ENCODE data around the gene UBXN1.
"Not testable (repeated sequence)": the region's sequence is repeated elsewhere in the genome, so short reads cannot be mapped to it uniquely, and the experiment has no call there.

The UBXN1 gene

GRCh38 chr11:62677156-62677555, 1.7 kb downstream of the UBXN1 start:
- no peak for FAIRE-seq

DNA sequence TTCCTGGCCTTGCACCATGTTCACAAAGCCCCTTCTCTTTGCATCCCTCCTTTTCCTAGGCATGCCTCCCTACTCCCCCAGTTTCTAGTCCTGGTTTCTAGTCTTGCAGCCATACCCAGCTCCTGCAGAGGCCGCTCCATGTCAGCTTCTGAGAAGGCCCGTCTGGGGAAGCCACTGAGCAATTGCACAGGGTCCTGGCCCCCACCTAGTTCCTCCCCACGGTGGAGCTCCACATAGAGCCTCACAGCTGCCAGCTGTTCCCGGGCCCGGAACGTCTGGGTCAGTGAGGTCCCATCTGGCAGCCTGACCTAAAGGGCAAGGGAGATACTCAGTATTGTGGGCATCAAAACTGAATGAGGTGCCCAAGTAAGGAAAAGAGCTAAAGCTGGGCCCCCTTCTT, 2.2 kb downstream of the UBXN1 start:
- DNase-seq (ENCODE audit: extremely low spot score, insufficient read length, low read depth) (no peak), FAIRE-seq (no peak)

More at GRCh38 chr11:62677156-62677555, 1.7 kb downstream of the UBXN1 start:
- DNase-seq (ENCODE audit: extremely low spot score, insufficient read length, low read depth) = no peak

GRCh38 chr11:62675415-62675814, 3.5 kb downstream of the UBXN1 start:
- not testable (repeated sequence) for FAIRE-seq

DNA sequence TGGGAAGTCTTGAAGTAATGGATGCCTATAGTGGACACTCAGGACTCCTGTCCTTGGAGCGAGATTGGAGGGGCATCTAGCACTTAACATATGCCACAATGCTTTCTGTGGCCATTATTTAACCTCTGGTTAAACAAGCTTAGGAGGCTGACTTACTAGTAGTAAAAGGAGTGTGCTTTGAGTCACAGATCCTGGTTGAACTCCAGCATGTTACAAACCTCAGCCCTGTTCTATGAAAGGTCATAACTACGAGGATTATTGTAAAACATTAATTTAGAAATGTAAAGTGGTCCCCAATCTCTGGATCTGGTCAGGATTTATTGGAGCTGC, 5.7 kb downstream of the UBXN1 start:
- FAIRE-seq (no peak), DNase-seq (ENCODE audit: extremely low spot score, insufficient read length, low read depth) (no peak)

More at GRCh38 chr11:62675415-62675814, 3.5 kb downstream of the UBXN1 start:
- not testable (repeated sequence) for DNase-seq (ENCODE audit: extremely low spot score, insufficient read length, low read depth)

- no peak for FAIRE-seq
- DNase-seq (ENCODE audit: extremely low spot score, insufficient read length, low read depth) = peak; percentile 69
Observed at GRCh38 chr11:62671608-62672389, 7.1 kb downstream of the UBXN1 start, which contains the start of the genes LBHD1 and UQCC3. Gene LBHD1 (minus strand): TSS chr11:62672267. CDS start chr11:62670031, 2,236 bp downstream. Gene UQCC3 (plus strand): TSS chr11:62671673. CDS start chr11:62671746, 73 bp downstream.

- DNase-seq (ENCODE audit: extremely low spot score, insufficient read length, low read depth) (no peak), FAIRE-seq (no peak)
Observed at GRCh38 chr11:62671236-62671607, 7.7 kb downstream of the UBXN1 start.

- FAIRE-seq = no peak
- DNase-seq (ENCODE audit: extremely low spot score, insufficient read length, low read depth) = no peak
Observed at GRCh38 chr11:62669420-62670161, 9.3 kb downstream of the UBXN1 start.

GRCh38 chr11:62667460-62667859, 11.4 kb downstream of the UBXN1 start:
- FAIRE-seq (no peak), DNase-seq (ENCODE audit: extremely low spot score, insufficient read length, low read depth) (no peak)

GRCh38 chr11:62666259-62666926, 12.5 kb downstream of the UBXN1 start:
- FAIRE-seq = no peak
- no peak for DNase-seq (ENCODE audit: extremely low spot score, insufficient read length, low read depth)

GRCh38 chr11:62665599-62666258, 13.1 kb downstream of the UBXN1 start:
- DNase-seq (ENCODE audit: extremely low spot score, insufficient read length, low read depth) (no peak), FAIRE-seq (no peak)

DNA sequence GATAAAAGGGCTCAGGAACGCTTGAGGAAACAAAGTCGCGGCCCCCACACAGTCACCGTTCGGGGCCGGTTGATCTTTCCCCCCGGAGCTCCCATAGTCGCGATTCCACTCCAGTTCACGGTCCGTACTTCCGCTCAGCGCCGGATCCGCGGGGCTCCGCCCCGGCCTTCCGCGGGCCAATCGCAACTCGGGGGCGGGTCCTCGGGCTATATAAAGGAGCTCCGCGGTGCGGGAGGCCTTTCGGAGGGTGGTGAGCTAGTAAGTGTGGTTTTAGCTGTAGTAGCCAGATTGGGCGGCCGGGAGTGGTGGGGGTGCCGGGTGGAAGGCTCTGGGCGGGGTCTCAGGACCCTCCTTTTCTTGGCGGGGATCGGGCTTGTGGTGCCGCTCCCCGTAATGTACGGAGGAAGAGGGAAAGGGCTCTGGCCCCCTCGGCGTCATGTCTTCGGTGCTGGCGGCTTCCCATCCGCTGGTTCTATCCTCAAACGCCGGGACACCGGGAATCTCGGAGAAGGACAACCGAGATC, 13.7 kb downstream of the UBXN1 start, which contains the start of the genes C11orf98 and CSKMT:
C11orf98 (minus strand) TSS at position 136 of the 524 bp plus-strand sequence; CDS start at position 95, 41 bp downstream.
CSKMT (plus strand) TSS at position 238 of the 524 bp plus-strand sequence. CDS start 568 bp downstream, outside the sequence.
- DNase-seq (ENCODE audit: extremely low spot score, insufficient read length, low read depth) (peak; percentile 92), FAIRE-seq (peak; percentile 73)

- FAIRE-seq (peak; percentile 49), DNase-seq (ENCODE audit: extremely low spot score, insufficient read length, low read depth) (no peak)
Observed at GRCh38 chr11:62664405-62665074, 14.3 kb downstream of the UBXN1 start.

DNA sequence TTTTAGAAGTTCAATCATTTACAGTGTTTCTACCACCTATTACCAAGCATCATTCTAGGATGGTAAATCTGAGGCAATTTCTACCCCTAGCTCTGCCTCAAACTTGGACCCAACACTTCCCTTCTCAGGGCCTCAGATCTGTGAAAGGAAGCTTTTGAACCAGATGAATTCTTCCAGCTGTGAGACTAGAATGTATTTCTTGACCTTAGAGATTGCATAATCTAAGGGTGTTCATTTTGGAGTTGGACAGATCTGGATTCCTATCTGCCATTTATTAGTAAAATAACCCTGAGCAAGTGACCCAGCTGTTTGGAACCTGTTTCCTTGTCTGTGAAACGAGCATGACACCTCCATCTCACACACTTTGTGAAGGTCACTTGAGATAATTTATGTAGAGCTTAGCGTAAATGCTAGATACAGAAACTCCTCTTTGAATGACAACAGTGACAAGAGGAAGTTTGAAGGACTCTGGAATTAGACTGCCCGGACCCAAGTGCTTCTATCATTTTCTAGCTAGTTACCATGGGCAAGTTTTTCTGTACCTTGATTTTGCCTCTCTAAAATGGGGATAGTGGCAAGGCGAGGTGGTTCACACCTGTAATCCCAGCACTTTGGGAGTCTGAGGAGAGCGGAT, 22.0 kb downstream of the UBXN1 start:
- no peak for DNase-seq (ENCODE audit: extremely low spot score, insufficient read length, low read depth)
- FAIRE-seq = no peak

GRCh38 chr11:62654297-62654696, 24.6 kb downstream of the UBXN1 start:
- FAIRE-seq (no peak), DNase-seq (ENCODE audit: extremely low spot score, insufficient read length, low read depth) (no peak)

- DNase-seq (ENCODE audit: extremely low spot score, insufficient read length, low read depth) (no peak), FAIRE-seq (no peak)
Observed at GRCh38 chr11:62652161-62653006, 26.5 kb downstream of the UBXN1 start.

DNA sequence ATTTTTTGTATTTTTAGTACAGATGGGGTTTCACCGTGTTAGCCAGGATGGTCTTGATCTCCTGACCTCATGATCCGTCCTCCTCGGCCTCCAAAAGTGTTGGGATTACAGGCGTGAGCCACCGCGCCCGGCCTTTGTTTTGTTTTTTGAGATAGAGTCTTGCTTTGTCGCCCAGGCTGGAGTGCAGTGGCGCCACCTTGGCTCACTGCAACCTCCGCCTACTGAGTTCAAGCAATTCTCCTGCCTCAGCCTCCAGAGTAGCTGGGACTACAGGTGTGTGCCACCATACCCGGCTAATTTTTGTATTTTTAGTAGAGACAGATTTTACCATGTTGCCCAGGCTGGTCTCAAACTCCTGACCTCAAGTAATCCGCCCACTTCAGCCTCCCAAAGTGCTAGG, 28.6 kb downstream of the UBXN1 start:
- not testable (repeated sequence) for FAIRE-seq; DNase-seq (ENCODE audit: extremely low spot score, insufficient read length, low read depth)

- DNase-seq (ENCODE audit: extremely low spot score, insufficient read length, low read depth) = no peak
- FAIRE-seq = no peak
Observed at GRCh38 chr11:62649486-62649885, 29.4 kb downstream of the UBXN1 start.

DNA sequence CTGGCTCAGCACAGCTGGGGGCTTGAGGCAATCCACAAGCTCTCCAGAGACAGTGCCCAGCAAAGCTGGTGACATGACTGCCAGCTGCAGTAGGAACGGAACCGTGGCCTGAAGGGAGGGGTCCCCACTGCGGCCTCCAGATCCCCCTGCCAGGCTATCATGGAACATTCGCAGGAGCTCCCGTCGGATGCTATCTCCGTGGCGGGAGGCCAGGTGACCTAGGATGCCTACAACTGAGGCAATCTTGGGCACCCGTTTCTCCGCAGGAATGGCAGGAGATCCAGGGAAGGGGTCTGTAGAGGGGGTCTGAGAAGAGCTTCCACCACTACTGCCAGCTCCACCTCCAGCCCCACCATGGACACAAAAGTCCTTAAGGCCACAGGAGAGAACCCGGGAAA, 29.9 kb downstream of the UBXN1 start:
- FAIRE-seq (no peak), DNase-seq (ENCODE audit: extremely low spot score, insufficient read length, low read depth) (no peak)
